Breast epithelium (tissue), 4 donors: ENCODE data around the gene TBL2. TPM values are rescaled to one million over a fixed set of nuclear protein-coding genes. Genes with fewer than 3 reads are reported as not detected.
"Not testable (repeated sequence)": the region's sequence is repeated elsewhere in the genome, so short reads cannot be mapped to it uniquely, and the experiment has no call there.

Experiments
- DNase-seq, 2 donors: peaks; one replicate each; pipeline ENCODE4 v3.0.0-alpha.2; 2019; ENCODE audit warnings: low spot score in 2 of 2
- H3K27ac ChIP-seq, 2 donors: fragments of 200-600 bp; sonication (generic) in 1 of 2; one replicate each; pipeline ENCODE4 v1.5.1; 2016 to 2019; ENCODE audit warnings: mild to moderate bottlenecking in 1 of 2
- H3K27me3 ChIP-seq, 2 donors: fragments of 200-600 bp; sonication (generic) in 1 of 2; one replicate each; pipeline versions ENCODE4 v1.5.1 to v1.6.0; 2017 to 2019; ENCODE audit warnings: control low read depth in 1 of 2, mild to moderate bottlenecking in 1 of 2
- H3K36me3 ChIP-seq: fragments of 200-600 bp; one replicate; pipeline ENCODE4 v1.5.1; 2019
- H3K4me1 ChIP-seq, 2 donors: fragments of 200-600 bp; sonication (generic); one replicate each; pipeline ENCODE4 v1.5.1; 2016 to 2019; ENCODE audit warnings: control low read depth in 1 of 2
- H3K4me3 ChIP-seq, 3 donors: fragments of 200-600 bp; sonication (generic); 1 replicate in 2 of 3; 2 replicates in 1 of 3; pipeline ENCODE4 v1.5.1; 2016 to 2019; ENCODE audit warnings: mild to moderate bottlenecking in 3 of 3, moderate library complexity in 2 of 3
- H3K9me3 ChIP-seq, 2 donors: fragments of 200-600 bp; sonication (generic) in 1 of 2; one replicate each; pipeline ENCODE4 v1.5.1; 2016 to 2019; ENCODE audit warnings: control low read depth in 1 of 2
- CTCF ChIP-seq, 3 donors: fragments of 450-650 bp; IDR thresholded peaks; one replicate each; pipeline ENCODE4 v1.5.1; 2016 to 2017; ENCODE audit warnings: antibody characterized with exemption in 3 of 3, mild to moderate bottlenecking in 3 of 3, moderate library complexity in 3 of 3
- POLR2A ChIP-seq: fragments of 450-650 bp; IDR thresholded peaks from one replicate; pipeline ENCODE4 v1.6.1; 2016; ENCODE audit warnings: antibody characterized with exemption, mild to moderate bottlenecking, moderate library complexity
- POLR2AphosphoS5 ChIP-seq, 3 donors: sonication (generic); formaldehyde crosslinking; IDR thresholded peaks; one replicate each; pipeline ENCODE4 v1.6.1; 2017; ENCODE audit warnings: antibody characterized with exemption in 3 of 3
- intact Hi-C: fragments of 100-400 bp; cut with DNase I; formaldehyde crosslinking; loops from one replicate; pipeline ENCODE4 v1.15.1; 2023; ENCODE audit warnings: low total_unique reads
- total RNA-seq, 3 donors: library from RNA; depleted of rRNA; stranded (reverse); fragments of >200 nt; gene quantifications; one replicate each; pipeline ENCODE4 v1.1.0, GENCODE V29; 2016

The TBL2 gene
- total RNA-seq, 3 donors from 2014 or later, result 31.0 to 39.3 (median 32.1) TPM

- H3K4me3 ChIP-seq, result no peak overlapping the region
- TF ChIP-seq POLR2A, result no peak
- no peak for TF ChIP-seq POLR2AphosphoS5 (IDR thresholded peaks at IDR 0.05)
- no peak for TF ChIP-seq CTCF (IDR thresholded peaks at IDR 0.05)
- peaks cover 0 to 3% of the 10 kb centered on the region in 2 donors for H3K27me3 ChIP-seq
- intact Hi-C loops, result no loop called here
- H3K9me3 ChIP-seq, result no peaks in the 10 kb centered on the region
- no peak overlapping the region for H3K27ac ChIP-seq
- H3K4me1 ChIP-seq, result no peaks in the 10 kb centered on the region
- no peak for DNase-seq
- no peaks in the 10 kb centered on the region for H3K36me3 ChIP-seq
Measured at GRCh38 chr7:73615886-73616285, 37.5 kb upstream of the TBL2 start.

- H3K36me3 ChIP-seq, H3K4me3 ChIP-seq, DNase-seq, H3K27ac ChIP-seq, H3K4me1 ChIP-seq, H3K9me3 ChIP-seq, intact Hi-C loops, H3K27me3 ChIP-seq: not testable (repeated sequence)
Measured at GRCh38 chr7:73614937-73615336, 36.6 kb upstream of the TBL2 start.

GRCh38 chr7:73613954-73614735 lies 35.8 kb upstream of the TBL2 start:
- Histone ChIP-seq H3K9me3 (no peaks in the 10 kb centered on the region), H3K27ac (no peak overlapping the region), H3K27me3 (peaks cover 0 to 3% of the 10 kb centered on the region in 2 donors), H3K4me3 (no peak overlapping the region), H3K36me3 (no peaks in the 10 kb centered on the region), H3K4me1 (no peaks in the 10 kb centered on the region)
- DNase-seq, result no peak
- intact Hi-C loops, result no loop called here
- no peak for TF ChIP-seq POLR2AphosphoS5 (IDR thresholded peaks at IDR 0.05)

- no peaks in the 10 kb centered on the region for H3K9me3 ChIP-seq
- no peaks in the 10 kb centered on the region for H3K4me1 ChIP-seq
- no peak for DNase-seq
- peaks cover 0 to 3% of the 10 kb centered on the region in 2 donors for H3K27me3 ChIP-seq
- no peaks in the 10 kb centered on the region for H3K36me3 ChIP-seq
- no peak overlapping the region for H3K4me3 ChIP-seq
- no peak for TF ChIP-seq POLR2AphosphoS5 (IDR thresholded peaks at IDR 0.05)
- no peak for TF ChIP-seq POLR2A
- TF ChIP-seq CTCF (IDR thresholded peaks at IDR 0.05), result no peak
- intact Hi-C loops, result no loop called here
- H3K27ac ChIP-seq, result no peak overlapping the region
Measured at GRCh38 chr7:73612598-73613269, 34.4 kb upstream of the TBL2 start.

- Histone ChIP-seq H3K36me3 (no peaks in the 10 kb centered on the region), H3K4me3 (no peak overlapping the region), H3K27me3 (peaks cover 0 to 13% of the 10 kb centered on the region in 2 donors), H3K4me1 (no peaks in the 10 kb centered on the region), H3K9me3 (no peaks in the 10 kb centered on the region), H3K27ac (no peak overlapping the region)
- TF ChIP-seq POLR2AphosphoS5 (IDR thresholded peaks at IDR 0.05) (no peak), POLR2A (no peak), CTCF (IDR thresholded peaks at IDR 0.05) (no peak)
- intact Hi-C loops, result no loop called here
- DNase-seq, result no peak
Measured at GRCh38 chr7:73611017-73611555, 32.7 kb upstream of the TBL2 start.

- H3K4me3 ChIP-seq, result no peak overlapping the region
- no peak for DNase-seq
- TF ChIP-seq CTCF (IDR thresholded peaks at IDR 0.05), result no peak
- TF ChIP-seq POLR2A, result no peak
- no peak for TF ChIP-seq POLR2AphosphoS5 (IDR thresholded peaks at IDR 0.05)
- H3K27me3 ChIP-seq, result peaks cover 0 to 12% of the 10 kb centered on the region in 2 donors
- H3K27ac ChIP-seq, result no peak overlapping the region
- no peaks in the 10 kb centered on the region for H3K9me3 ChIP-seq
- no peaks in the 10 kb centered on the region for H3K36me3 ChIP-seq
- H3K4me1 ChIP-seq, result no peaks in the 10 kb centered on the region
- intact Hi-C loops, result no loop called here
Measured at GRCh38 chr7:73610105-73610504, 31.7 kb upstream of the TBL2 start.

GRCh38 chr7:73607692-73607983 lies 29.3 kb upstream of the TBL2 start:
- not testable (repeated sequence) for H3K4me1 ChIP-seq, DNase-seq, H3K27ac ChIP-seq, H3K9me3 ChIP-seq, H3K4me3 ChIP-seq, H3K36me3 ChIP-seq
- peaks cover 0 to 19% of the 10 kb centered on the region in 2 donors for H3K27me3 ChIP-seq
- intact Hi-C loops, result loop anchor here (10.0 kb wide), 2 partner anchors 117 to 237 kb away; partner anchors contain the start of gene METTL27
